Measurements from ENCODE around the gene RIC8B.

The RIC8B gene

GRCh38 chr12:106894774-106895173 is 120.3 kb downstream of the RIC8B start:
- Histone ChIP-seq H3K27me3 (ENCODE audit: low read depth, low read length) (peaks cover 39% of the 10 kb centered on the region), H3K4me1 (ENCODE audit: low read length) (no peaks in the 10 kb centered on the region), H3K9ac (ENCODE audit: low read length) (no peak overlapping the region), H3K36me3 (replicated peaks; ENCODE audit: low read depth, low read length) (no peaks in the 10 kb centered on the region), H4K20me1 (ENCODE audit: insufficient read depth, low read length) (peaks cover 14% of the 10 kb centered on the region), H3K4me2 (ENCODE audit: low read length) (no peak overlapping the region), H2AFZ (ENCODE audit: low read depth, low read length) (no peak overlapping the region), H3K9me3 (ENCODE audit: insufficient read depth, low read length) (no peaks in the 10 kb centered on the region), H3K4me3 (ENCODE audit: low read length) (no peak overlapping the region), H3K27ac (ENCODE audit: low read length) (no peak overlapping the region), H3K79me2 (ENCODE audit: low read length) (no peaks in the 10 kb centered on the region)
- TF ChIP-seq EZH2phosphoT487 (IDR thresholded peaks at IDR 0.05; ENCODE audit: low read depth) (no peak), CTCF (IDR thresholded peaks at IDR 0.05; ENCODE audit: low read depth, low read length) (no peak)

- Histone ChIP-seq H3K4me1 (ENCODE audit: low read length) (no peaks in the 10 kb centered on the region), H4K20me1 (ENCODE audit: insufficient read depth, low read length) (peaks cover 13% of the 10 kb centered on the region), H3K27ac (ENCODE audit: low read length) (no peak overlapping the region), H2AFZ (ENCODE audit: low read depth, low read length) (no peak overlapping the region), H3K4me2 (ENCODE audit: low read length) (no peak overlapping the region), H3K27me3 (ENCODE audit: low read depth, low read length) (peaks cover 54% of the 10 kb centered on the region), H3K36me3 (replicated peaks; ENCODE audit: low read depth, low read length) (no peaks in the 10 kb centered on the region), H3K79me2 (ENCODE audit: low read length) (no peaks in the 10 kb centered on the region), H3K9ac (ENCODE audit: low read length) (no peak overlapping the region), H3K4me3 (ENCODE audit: low read length) (no peak overlapping the region), H3K9me3 (ENCODE audit: insufficient read depth, low read length) (no peaks in the 10 kb centered on the region)
- TF ChIP-seq CTCF (IDR thresholded peaks at IDR 0.05; ENCODE audit: low read depth, low read length) (no peak), EZH2phosphoT487 (IDR thresholded peaks at IDR 0.05; ENCODE audit: low read depth) (no peak)
Measured at GRCh38 chr12:106896603-106897002, 122.1 kb downstream of the RIC8B start.

- no peaks in the 10 kb centered on the region for H3K79me2 ChIP-seq (ENCODE audit: low read length)
- H3K9me3 ChIP-seq (ENCODE audit: insufficient read depth, low read length) = no peaks in the 10 kb centered on the region
- H3K9ac ChIP-seq (ENCODE audit: low read length) = no peak overlapping the region
- H3K4me1 ChIP-seq (ENCODE audit: low read length) = no peaks in the 10 kb centered on the region
- no peak overlapping the region for H3K4me2 ChIP-seq (ENCODE audit: low read length)
- no peak overlapping the region for H2AFZ ChIP-seq (ENCODE audit: low read depth, low read length)
- no peak overlapping the region for H3K4me3 ChIP-seq (ENCODE audit: low read length)
- TF ChIP-seq EZH2phosphoT487 (IDR thresholded peaks at IDR 0.05; ENCODE audit: low read depth) (no peak), CTCF (IDR thresholded peaks at IDR 0.05; ENCODE audit: low read depth, low read length) (0 out of 2 replicates have a peak, but pooled peaks have one; percentile 13)
- peaks cover 57% of the 10 kb centered on the region for H3K27me3 ChIP-seq (ENCODE audit: low read depth, low read length)
- H3K27ac ChIP-seq (ENCODE audit: low read length) = no peak overlapping the region
- H4K20me1 ChIP-seq (ENCODE audit: insufficient read depth, low read length) = peaks cover 16% of the 10 kb centered on the region
- no peaks in the 10 kb centered on the region for H3K36me3 ChIP-seq (replicated peaks; ENCODE audit: low read depth, low read length)
Measured at GRCh38 chr12:106897082-106897481, 122.6 kb downstream of the RIC8B start.

GRCh38 chr12:106897981-106898901 is 123.8 kb downstream of the RIC8B start:
- Histone ChIP-seq H3K4me1 (ENCODE audit: low read length) (no peaks in the 10 kb centered on the region), H3K27me3 (ENCODE audit: low read depth, low read length) (peaks cover 69% of the 10 kb centered on the region), H3K9me3 (ENCODE audit: insufficient read depth, low read length) (no peaks in the 10 kb centered on the region), H3K4me3 (ENCODE audit: low read length) (no peak overlapping the region), H3K4me2 (ENCODE audit: low read length) (no peak overlapping the region), H3K79me2 (ENCODE audit: low read length) (no peaks in the 10 kb centered on the region), H3K36me3 (replicated peaks; ENCODE audit: low read depth, low read length) (no peaks in the 10 kb centered on the region), H3K9ac (ENCODE audit: low read length) (no peak overlapping the region), H2AFZ (ENCODE audit: low read depth, low read length) (no peak overlapping the region), H3K27ac (ENCODE audit: low read length) (no peak overlapping the region), H4K20me1 (ENCODE audit: insufficient read depth, low read length) (peaks cover 21% of the 10 kb centered on the region)
- TF ChIP-seq EZH2phosphoT487 (IDR thresholded peaks at IDR 0.05; ENCODE audit: low read depth) = no peak
- TF ChIP-seq CTCF (IDR thresholded peaks at IDR 0.05; ENCODE audit: low read depth, low read length) = no peak
